HCT116 (cell line): ENCODE measurements around the gene GPR37L1. TPM values are rescaled to one million over a fixed set of nuclear protein-coding genes. Genes with fewer than 3 reads are reported as not detected.
A peak's percentile ranks its signal among the peaks of the same experiment; 100 is the strongest.

Experiments
- ATAC-seq: fragments of 200-7000 bp; cut with Tn5 transposase; 2 replicates; pipeline ENCODE4 v1.9.1; 2020; ENCODE audit warnings: mild to moderate bottlenecking, moderate library complexity
- BruUV-seq: library from RNA; stranded (reverse); fragments of 400-500 nt; replicated peaks from 2 replicates; lab custom pipeline; 2021; lab: Mats Ljungman, UMichigan
- CTCF ChIA-PET: fragments of 300-600 bp; sonication (Branson Sonifier 250); formaldehyde crosslinking; loops from one replicate; lab custom pipeline; 2021; ENCODE audit warnings: antibody characterized with exemption; lab: Charles Lee
- POLR2A ChIA-PET: fragments of 300-600, 350-600 bp; sonication (Branson Sonifier 250); formaldehyde crosslinking; loops from one replicate; lab custom pipeline; 2021; ENCODE audit warnings: antibody characterized with exemption; lab: Charles Lee
- RAD21 ChIA-PET, 2 experiments: fragments of 300-600 bp; sonication (Branson Sonifier 250); formaldehyde crosslinking; loops; one replicate each; lab custom pipeline; 2023; ENCODE audit warnings: low total read pairs in 2 of 2; ENCODE audit not compliant: uncharacterized antibody in 2 of 2, unreplicated experiment in 2 of 2, low non-redundant PET in 1 of 2; lab: Charles Lee
- DNase-seq: peaks from one replicate; pipeline ENCODE4 v3.0.0-alpha.2; 2010; ENCODE audit warnings: low read depth, low spot score
- H2AFZ ChIP-seq: fragments of 200-600 bp; shearing (Covaris generic), sonication (generic); 2 replicates; pipeline ENCODE4 v1.6.1; 2017; ENCODE audit warnings: low read depth, mixed run types, mixed read lengths, antibody characterized with exemption, low read length; ENCODE audit not compliant: poor library complexity, severe bottlenecking
- H3K27ac ChIP-seq: 2 replicates; pipeline ENCODE4 v1.5.1; 2012; ENCODE audit warnings: low read depth, low read length
- H3K27me3 ChIP-seq: fragments of 200-600 bp; sonication (generic); 2 replicates; pipeline ENCODE4 v1.6.1; 2016; ENCODE audit warnings: mixed run types, low read length, mixed read lengths; ENCODE audit not compliant: insufficient read depth
- H3K36me3 ChIP-seq, 2 experiments: fragments of 200-500 bp in 1 of 2; fragments of 200-600 bp in 1 of 2; sonication (Bioruptor generic) in 1 of 2; sonication (generic) in 1 of 2; 2 replicates each; pipeline versions ENCODE4 v1.5.1 to v1.6.1; 2014 to 2016; ENCODE audit warnings: low read length in 2 of 2, inconsistent platforms in 1 of 2, mixed read lengths in 1 of 2, mixed run types in 1 of 2; ENCODE audit not compliant: insufficient read depth in 2 of 2, control insufficient read depth in 1 of 2
- H3K4me1 ChIP-seq, 2 experiments: fragments of 200-600 bp in 1 of 2; sonication (generic) in 1 of 2; 2 replicates each; pipeline versions ENCODE4 v1.5.1 to v1.6.1; 2012 to 2017; ENCODE audit warnings: low read length in 2 of 2, inconsistent platforms in 1 of 2, mild to moderate bottlenecking in 1 of 2, mixed read lengths in 1 of 2, mixed run types in 1 of 2, moderate library complexity in 1 of 2; ENCODE audit not compliant: insufficient read depth in 2 of 2, control insufficient read depth in 1 of 2
- H3K4me2 ChIP-seq: fragments of 200-600 bp; sonication (generic); 2 replicates; pipeline ENCODE4 v1.6.1; 2017; ENCODE audit warnings: mixed run types, low read length, mixed read lengths
- H3K4me3 ChIP-seq, 2 experiments: fragments of 200-600 bp in 1 of 2; sonication (generic) in 1 of 2; replicated peaks in 1 of 2; 2 replicates each; pipeline ENCODE4 v1.5.1; 2011 to 2016; ENCODE audit warnings: low read length in 2 of 2, control low read depth in 1 of 2, low read depth in 1 of 2, mild to moderate bottlenecking in 1 of 2, mixed read lengths in 1 of 2, mixed run types in 1 of 2
- H3K79me2 ChIP-seq: fragments of 200-600 bp; sonication (generic); 2 replicates; pipeline ENCODE4 v1.6.1; 2017; ENCODE audit warnings: mild to moderate bottlenecking, mixed run types, low read length, moderate library complexity, mixed read lengths; ENCODE audit not compliant: insufficient read depth
- H3K9ac ChIP-seq: fragments of 200-600 bp; sonication (generic); 2 replicates; pipeline ENCODE4 v1.6.1; 2016; ENCODE audit warnings: low read length, mixed read lengths
- H3K9me2 ChIP-seq: fragments of 200-600 bp; sonication (generic), shearing (Covaris generic); 2 replicates; pipeline ENCODE4 v1.6.1; 2017; ENCODE audit warnings: mixed run types, mild to moderate bottlenecking, moderate library complexity; ENCODE audit not compliant: insufficient read depth
- H3K9me3 ChIP-seq, 2 experiments: fragments of 200-500 bp in 1 of 2; fragments of 200-600 bp in 1 of 2; sonication (Bioruptor generic) in 1 of 2; sonication (generic) in 1 of 2; 2 replicates each; pipeline ENCODE4 v1.6.1; 2014 to 2017; ENCODE audit warnings: low read length in 2 of 2, mixed read lengths in 2 of 2, inconsistent platforms in 1 of 2, low read depth in 1 of 2, mild to moderate bottlenecking in 1 of 2, mixed run types in 1 of 2, moderate library complexity in 1 of 2; ENCODE audit not compliant: control insufficient read depth in 1 of 2, insufficient read depth in 1 of 2
- H4K20me1 ChIP-seq: fragments of 200-600 bp; sonication (generic), shearing (Covaris generic); 2 replicates; pipeline ENCODE4 v1.6.1; 2017; ENCODE audit warnings: mixed run types, mild to moderate bottlenecking, moderate library complexity; ENCODE audit not compliant: insufficient read depth
- CEBPB ChIP-seq: IDR thresholded peaks from 2 replicates; pipeline ENCODE4 v1.6.1; 2012; ENCODE audit warnings: low read depth
- ELF1 ChIP-seq: IDR thresholded peaks from 2 replicates; pipeline ENCODE4 v1.6.1; 2012; ENCODE audit warnings: low read depth, borderline replicate concordance
- EZH2phosphoT487 ChIP-seq: fragments of 200-600 bp; IDR thresholded peaks from 2 replicates; pipeline ENCODE4 v1.6.1; 2018; ENCODE audit warnings: antibody characterized with exemption, borderline replicate concordance
- FOSL1 ChIP-seq: IDR thresholded peaks from 2 replicates; pipeline ENCODE4 v1.6.1; 2012; ENCODE audit warnings: low read depth
- POLR2A ChIP-seq: IDR thresholded peaks from 2 replicates; pipeline ENCODE4 v1.7.0; 2011; ENCODE audit warnings: borderline replicate concordance; ENCODE audit not compliant: insufficient read depth, insufficient read length; ENCODE audit errors: extremely low read depth
- POLR2AphosphoS5 ChIP-seq: IDR thresholded peaks from 2 replicates; pipeline ENCODE4 v1.6.1; 2011; ENCODE audit warnings: mild to moderate bottlenecking, low read depth, low read length, moderate library complexity
- REST ChIP-seq: IDR thresholded peaks from 2 replicates; pipeline ENCODE4 v1.6.1; 2012; ENCODE audit warnings: low read depth
- YY1 ChIP-seq: IDR thresholded peaks from 2 replicates; pipeline ENCODE4 v1.6.1; 2011; ENCODE audit warnings: low read length, low read depth, moderate library complexity, mild to moderate bottlenecking; ENCODE audit not compliant: insufficient replicate concordance; ENCODE audit errors: extremely low read depth
- ZFX ChIP-seq: fragments of 450-650 bp; IDR thresholded peaks from 2 replicates; pipeline ENCODE4 v1.6.1; 2017
- intact Hi-C: fragments of 100-400 bp; cut with micrococcal nuclease; formaldehyde crosslinking; loops from 2 replicates; pipeline ENCODE4 v1.10.0; 2022
- total RNA-seq: library from RNA; stranded (reverse); gene quantifications from one replicate; pipeline ENCODE4 v1.2.1, GENCODE V29; 2021; ENCODE audit not compliant: unreplicated experiment

The GPR37L1 gene
- total RNA-seq, 1 experiment from 2014 or later = 0.10 TPM

GRCh38 chr1:202074985-202075384 lies 47.7 kb upstream of the GPR37L1 start:
- no peak for ATAC-seq

More at GRCh38 chr1:202074985-202075384, 47.7 kb upstream of the GPR37L1 start:
- Histone ChIP-seq H3K9me2 (no peaks in the 10 kb centered on the region), H2AFZ (no peak overlapping the region), H3K4me1 (peaks cover 30 to 44% of the 10 kb centered on the region in 2 experiments), H3K27me3 (no peaks in the 10 kb centered on the region), H3K4me3 (no peak overlapping the region), H4K20me1 (no peaks in the 10 kb centered on the region), H3K4me2 (0 out of 2 replicates have a peak overlapping the region, but pooled peaks have one; percentile 2), H3K79me2 (no peaks in the 10 kb centered on the region), H3K9me3 (no peaks in the 10 kb centered on the region), H3K27ac (no peak overlapping the region), H3K9ac (no peak overlapping the region), H3K36me3 (no peaks in the 10 kb centered on the region)
- no peak for DNase-seq
- BruUV-seq = no TSS peak
- ChIA-PET POLR2A (interaction anchor here (1.0 to 1.3 kb wide), 2 partner anchors 8 to 65 kb away, joined by 3 read pairs; partner anchors contain the start of gene ELF3), CTCF (no interaction called here), RAD21 (interaction anchor here in 1 of 2 experiments (0.6 kb wide), 1 partner anchor 68 kb away, joined by 5 read pairs; no protein-coding TSS in a partner anchor)
- TF ChIP-seq EZH2phosphoT487 (no peak), REST (no peak), POLR2A (no peak), ELF1 (no peak), POLR2AphosphoS5 (no peak), YY1 (no peak), FOSL1 (no peak), ZFX (no peak), CEBPB (no peak)
- intact Hi-C loops = no loop called here
